HepG2 (cell line): ENCODE data around the gene ST13. TPM values are rescaled to one million over a fixed set of nuclear protein-coding genes. Genes with fewer than 3 reads are reported as not detected.

Source experiments
- ATAC-seq: fragments of 200-7000 bp; cut with Tn5 transposase; 3 replicates; pipeline ENCODE4 v1.9.1; 2020; ENCODE audit warnings: mild to moderate bottlenecking, moderate library complexity
- BruUV-seq: library from RNA; stranded (reverse); fragments of 400-500 nt; replicated peaks from 2 replicates; lab custom pipeline; 2021; lab: Mats Ljungman, UMichigan
- CTCF ChIA-PET: fragments of 300-600 bp; formaldehyde crosslinking; extraction: SDS; loops from one replicate; lab custom pipeline; 2021; ENCODE audit warnings: low total read pairs, inconsistent platforms, low intra/inter-chr PET ratio; lab: Yijun Ruan, JAX
- POLR2A ChIA-PET: fragments of 350-600 bp; sonication (Branson Sonifier 250); formaldehyde crosslinking; loops from one replicate; lab custom pipeline; 2020; ENCODE audit warnings: antibody characterized with exemption, inconsistent platforms; lab: Yijun Ruan, JAX
- DNase-seq: peaks from one replicate; pipeline ENCODE4 v3.0.0-alpha.2; 2015; ENCODE audit warnings: low spot score
- FAIRE-seq: peaks from 3 replicates; lab custom pipeline; 2011; peaks lifted over from hg19 to GRCh38; lab: Jason Lieb, UNC
- H2AFZ ChIP-seq: one replicate; pipeline ENCODE4 v1.6.1; 2011; ENCODE audit warnings: low read length, inconsistent platforms
- H3K27ac ChIP-seq: fragments of 300-600 bp; 3 replicates; pipeline ENCODE4 v1.8.0; 2011; ENCODE audit warnings: mixed run types, mild to moderate bottlenecking, mixed read lengths, low read length, inconsistent platforms; ENCODE audit not compliant: insufficient read depth; ENCODE audit errors: extremely low read length
- H3K27me3 ChIP-seq, 2 experiments: fragments of 200-600 bp in 1 of 2; 2 replicates in 1 of 2; 3 replicates in 1 of 2; pipeline versions ENCODE4 v1.6.0 to v1.8.0; 2011; ENCODE audit warnings: low read length in 2 of 2, mild to moderate bottlenecking in 2 of 2, moderate library complexity in 2 of 2, inconsistent platforms in 1 of 2; ENCODE audit not compliant: insufficient read depth in 2 of 2, control insufficient read depth in 1 of 2
- H3K36me3 ChIP-seq, 2 experiments: fragments of 200-600 bp in 1 of 2; replicated peaks in 1 of 2; 2 replicates in 1 of 2; 3 replicates in 1 of 2; pipeline versions ENCODE4 v1.5.1 to v1.8.0; 2011; ENCODE audit warnings: low read length in 2 of 2, inconsistent platforms in 1 of 2; ENCODE audit not compliant: insufficient read depth in 2 of 2, control insufficient read depth in 1 of 2
- H3K4me1 ChIP-seq: 2 replicates; pipeline ENCODE4 v1.5.1; 2012; ENCODE audit warnings: low read length, inconsistent platforms; ENCODE audit not compliant: insufficient read depth
- H3K4me2 ChIP-seq: 2 replicates; pipeline ENCODE4 v1.6.0; 2011; ENCODE audit warnings: low read depth, low read length, inconsistent platforms
- H3K4me3 ChIP-seq, 3 experiments: fragments of 200-600 bp in 1 of 3; sonication (generic), shearing (Covaris generic) in 1 of 3; replicated peaks in 1 of 3; 2 replicates each; pipeline ENCODE4 v1.5.1; 2011 to 2016; ENCODE audit warnings: low read length in 3 of 3, inconsistent platforms in 2 of 3, low read depth in 2 of 3, mild to moderate bottlenecking in 2 of 3, control low read depth in 1 of 3, mixed read lengths in 1 of 3; ENCODE audit not compliant: insufficient read depth in 1 of 3
- H3K79me2 ChIP-seq: one replicate; pipeline ENCODE4 v1.6.1; 2011; ENCODE audit warnings: low read length, inconsistent platforms; ENCODE audit not compliant: insufficient read depth
- H3K9ac ChIP-seq: 2 replicates; pipeline ENCODE4 v1.6.0; 2011; ENCODE audit warnings: mild to moderate bottlenecking, low read depth, low read length, inconsistent platforms; ENCODE audit not compliant: insufficient read depth
- H3K9me3 ChIP-seq: 2 replicates; pipeline ENCODE4 v1.5.1; 2012; ENCODE audit warnings: mild to moderate bottlenecking, low read length
- H4K20me1 ChIP-seq: 2 replicates; pipeline ENCODE4 v1.6.0; 2011; ENCODE audit warnings: inconsistent platforms, mild to moderate bottlenecking, low read length, moderate library complexity; ENCODE audit not compliant: insufficient read depth
- MTA1 ChIP-seq: sonication (generic); formaldehyde crosslinking; IDR thresholded peaks from 2 replicates; pipeline ENCODE4 v1.4.0; 2020; ENCODE audit warnings: missing genetic modification reagents, mild to moderate bottlenecking, borderline replicate concordance
- ONECUT2 ChIP-seq: sonication (generic); formaldehyde crosslinking; IDR thresholded peaks from 2 replicates; pipeline ENCODE4 v1.4.0; 2020; ENCODE audit warnings: missing genetic modification reagents
- PITX1 ChIP-seq: sonication (generic); formaldehyde crosslinking; IDR thresholded peaks from 2 replicates; pipeline ENCODE4 v1.5.1; 2020; ENCODE audit warnings: mild to moderate bottlenecking, missing genetic modification reagents
- RXRA ChIP-seq: sonication (generic); formaldehyde crosslinking; IDR thresholded peaks from 2 replicates; pipeline ENCODE4 v1.5.1; 2020; ENCODE audit warnings: missing genetic modification reagents
- ZMYM4 ChIP-seq: sonication (generic); formaldehyde crosslinking; IDR thresholded peaks from 2 replicates; pipeline ENCODE4 v1.8.1; 2023; ENCODE audit warnings: mild to moderate bottlenecking, missing genetic modification reagents
- WGBS: methylation state at CpG from one replicate; pipeline ENCODE4 v1.1.6; 2017; ENCODE audit warnings: low lambda C conversion rate; 5-methylcytosine and 5-hydroxymethylcytosine counted together
- in situ Hi-C: cut with HindIII; loops from 2 replicates; pipeline ENCODE4 v1.10.0; 2017; ENCODE audit warnings: low pct_unique_long_range_greater_than_20kb; ENCODE audit not compliant: extremely low pct_ligation_motif_present
- intact Hi-C: fragments of 100-400 bp; cut with micrococcal nuclease; formaldehyde crosslinking; loops from one replicate; pipeline ENCODE4 v1.10.0; 2022; ENCODE audit not compliant: unreplicated experiment
- polyA plus RNA-seq, 8 experiments: library from polyadenylated mRNA; depleted of rRNA in 3 of 8; stranded (reverse) in 7 of 8; unstranded in 1 of 8; fragments of >200 nt; fragmentation: Illumina TruSeq in 4 of 8; extraction: Trizol in 4 of 8; gene quantifications; 2 replicates each; pipeline versions ENCODE4 v1.2.1 to v1.2.3, GENCODE V29; 2011 to 2016; ENCODE audit warnings: low read depth in 4 of 8, missing spikeins in 1 of 8, mixed read lengths in 1 of 8; ENCODE audit not compliant: insufficient read depth in 1 of 8
- total RNA-seq, 5 experiments: library from RNA; depleted of rRNA; stranded (reverse); fragments of >200 nt; fragmentation: Illumina TruSeq; extraction: Trizol; gene quantifications; 2 replicates each; pipeline ENCODE4 v1.2.3, GENCODE V29; 2016; ENCODE audit warnings: low read depth in 1 of 5
- TF ChIP-seq, protein P1 (sequence below): sonication (generic); formaldehyde crosslinking; IDR thresholded peaks from 2 replicates; pipeline ENCODE4 v1.4.0; 2020; ENCODE audit warnings: low read depth, mild to moderate bottlenecking, missing genetic modification reagents

Gene ST13
- total and polyA plus RNA-seq, 2 of the 13 experiments (the other 11 are each of a cell fraction or from before 2014, with no cell fraction given) = 110 to 274 TPM

GRCh38 chr22:40868379-40868778, 11.9 kb upstream of the ST13 start (continued):
- TF ChIP-seq PITX1 (CRISPR knock-in tag) (peak; percentile 85), ZMYM4 (CRISPR knock-in tag) (peak; percentile 31; the same call in 1 of the 2 replicates), RXRA (CRISPR knock-in tag) (0 out of 2 replicates have a peak, but pooled peaks have one; percentile 18)
- TF ChIP-seq, all 625 proteins: peak for 18; not testable (repeated sequence) for 607

DNA sequence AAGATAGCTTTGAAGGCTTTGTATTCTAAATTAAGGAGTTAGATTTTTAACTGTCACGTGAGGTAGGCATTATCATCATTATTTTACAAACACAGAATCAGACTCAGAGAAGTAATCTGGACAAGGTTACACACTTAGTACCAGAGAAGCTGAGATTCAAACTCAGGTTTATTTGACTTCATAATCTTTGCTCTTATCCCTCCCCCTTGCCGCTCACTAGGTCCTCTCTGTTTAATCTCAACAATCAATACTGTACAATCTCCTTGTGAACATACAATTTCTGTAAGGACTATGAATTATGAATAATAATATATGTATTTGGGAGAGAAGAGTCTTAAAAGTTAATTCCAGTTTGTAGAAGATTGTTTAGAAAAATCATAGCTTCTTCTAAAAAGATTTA, 10.7 kb upstream of the ST13 start:
- Histone ChIP-seq H3K9me3 (no peaks in the 10 kb centered on the region), H3K9ac (no peak overlapping the region), H2AFZ (no peak overlapping the region), H3K27ac (peak overlapping the region; percentile 48), H4K20me1 (no peaks in the 10 kb centered on the region), H3K36me3 (no peaks in the 10 kb centered on the region; a peak in 1 of 5 replicates), H3K4me3 (no peak overlapping the region), H3K4me1 (peaks cover 34% of the 10 kb centered on the region), H3K79me2 (peaks cover 17% of the 10 kb centered on the region), H3K27me3 (no peaks in the 10 kb centered on the region), H3K4me2 (0 out of 2 replicates have a peak overlapping the region, but pooled peaks have one; percentile 9)
- ATAC-seq (peak; percentile 58), FAIRE-seq (no peak), DNase-seq (no peak)
- TF ChIP-seq, protein P1, sequence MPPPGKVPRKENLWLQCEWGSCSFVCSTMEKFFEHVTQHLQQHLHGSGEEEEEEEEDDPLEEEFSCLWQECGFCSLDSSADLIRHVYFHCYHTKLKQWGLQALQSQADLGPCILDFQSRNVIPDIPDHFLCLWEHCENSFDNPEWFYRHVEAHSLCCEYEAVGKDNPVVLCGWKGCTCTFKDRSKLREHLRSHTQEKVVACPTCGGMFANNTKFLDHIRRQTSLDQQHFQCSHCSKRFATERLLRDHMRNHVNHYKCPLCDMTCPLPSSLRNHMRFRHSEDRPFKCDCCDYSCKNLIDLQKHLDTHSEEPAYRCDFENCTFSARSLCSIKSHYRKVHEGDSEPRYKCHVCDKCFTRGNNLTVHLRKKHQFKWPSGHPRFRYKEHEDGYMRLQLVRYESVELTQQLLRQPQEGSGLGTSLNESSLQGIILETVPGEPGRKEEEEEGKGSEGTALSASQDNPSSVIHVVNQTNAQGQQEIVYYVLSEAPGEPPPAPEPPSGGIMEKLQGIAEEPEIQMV = no peak
- no peak for TF ChIP-seq MTA1 (CRISPR knock-in tag)
- TF ChIP-seq ONECUT2 = peak; percentile 55; the same call in 1 of the 2 replicates
- BruUV-seq = no TSS peak
- WGBS = 35% methylated on average over 2 of the region's 2 CpGs
- in situ Hi-C loops (no loop called here), intact Hi-C loops (no loop called here)
- ChIA-PET CTCF (no interaction called here), POLR2A (interaction anchor here (3.3 kb wide), 1 partner anchor 10 kb away, joined by 18 read pairs; the partner anchor contains the start of genes ST13 and XPNPEP3)
